BLaER1 (cell line): ENCODE measurements around the gene C1QTNF3.

Source experiments
- H3K27ac ChIP-seq: shearing (Covaris generic); formaldehyde crosslinking; 2 replicates; pipeline ENCODE4 v1.8.1; 2022
- H3K27me3 ChIP-seq: shearing (Covaris generic); formaldehyde crosslinking; 2 replicates; pipeline ENCODE4 v1.8.1; 2022
- H3K36me3 ChIP-seq: shearing (Covaris generic); formaldehyde crosslinking; 2 replicates; pipeline ENCODE4 v1.8.1; 2022
- H3K4me1 ChIP-seq: shearing (Covaris generic); formaldehyde crosslinking; 2 replicates; pipeline ENCODE4 v1.8.1; 2022
- H3K4me2 ChIP-seq: shearing (Covaris generic); formaldehyde crosslinking; 2 replicates; pipeline ENCODE4 v1.8.1; 2022
- H3K4me3 ChIP-seq: shearing (Covaris generic); formaldehyde crosslinking; 2 replicates; pipeline ENCODE4 v1.8.1; 2022
- H3K9ac ChIP-seq: shearing (Covaris generic); formaldehyde crosslinking; 2 replicates; pipeline ENCODE4 v1.8.1; 2022
- H3K9me3 ChIP-seq: shearing (Covaris generic); formaldehyde crosslinking; 2 replicates; pipeline ENCODE4 v1.8.1; 2022
- H4K20me1 ChIP-seq: shearing (Covaris generic); formaldehyde crosslinking; 2 replicates; pipeline ENCODE4 v1.8.1; 2022
- Cebpa-rat ChIP-seq: shearing (Covaris generic); IDR thresholded peaks from 2 replicates; pipeline ENCODE4 v1.8.1; 2022

The C1QTNF3 gene

GRCh38 chr5:34026089-34026761 lies 16.8 kb downstream of the C1QTNF3 start:
- TF ChIP-seq Cebpa-rat = no peak
- Histone ChIP-seq H3K36me3 (peaks cover 30% of the 10 kb centered on the region), H3K4me2 (no peak overlapping the region), H3K4me3 (no peak overlapping the region), H3K4me1 (no peaks in the 10 kb centered on the region), H3K27ac (no peak overlapping the region), H3K27me3 (no peaks in the 10 kb centered on the region), H4K20me1 (no peaks in the 10 kb centered on the region), H3K9ac (no peak overlapping the region), H3K9me3 (no peaks in the 10 kb centered on the region)

GRCh38 chr5:34022121-34022705 lies 20.8 kb downstream of the C1QTNF3 start:
- H3K27ac ChIP-seq = no peak overlapping the region
- no peaks in the 10 kb centered on the region for H3K4me1 ChIP-seq
- H3K4me3 ChIP-seq = no peak overlapping the region
- H3K36me3 ChIP-seq = peaks cover 42% of the 10 kb centered on the region
- H3K27me3 ChIP-seq = no peaks in the 10 kb centered on the region
- H3K4me2 ChIP-seq = no peak overlapping the region
- H4K20me1 ChIP-seq = no peaks in the 10 kb centered on the region
- H3K9me3 ChIP-seq = no peaks in the 10 kb centered on the region
- no peak overlapping the region for H3K9ac ChIP-seq
- TF ChIP-seq Cebpa-rat = no peak

- no peak overlapping the region for H3K4me2 ChIP-seq
- no peak overlapping the region for H3K27ac ChIP-seq
- H3K9me3 ChIP-seq = no peaks in the 10 kb centered on the region
- no peaks in the 10 kb centered on the region for H3K27me3 ChIP-seq
- no peaks in the 10 kb centered on the region for H3K4me1 ChIP-seq
- no peak for TF ChIP-seq Cebpa-rat
- H3K9ac ChIP-seq = no peak overlapping the region
- no peak overlapping the region for H3K4me3 ChIP-seq
- H3K36me3 ChIP-seq = peaks cover 40% of the 10 kb centered on the region
- no peaks in the 10 kb centered on the region for H4K20me1 ChIP-seq
Measured at GRCh38 chr5:34021334-34021733, 21.7 kb downstream of the C1QTNF3 start.

GRCh38 chr5:34020726-34021125 lies 22.3 kb downstream of the C1QTNF3 start:
- H3K4me1 ChIP-seq = no peaks in the 10 kb centered on the region
- no peak overlapping the region for H3K4me3 ChIP-seq
- H3K36me3 ChIP-seq = peaks cover 34% of the 10 kb centered on the region
- H3K27me3 ChIP-seq = no peaks in the 10 kb centered on the region
- H3K27ac ChIP-seq = no peak overlapping the region
- H3K4me2 ChIP-seq = no peak overlapping the region
- no peaks in the 10 kb centered on the region for H4K20me1 ChIP-seq
- no peak for TF ChIP-seq Cebpa-rat
- H3K9me3 ChIP-seq = no peaks in the 10 kb centered on the region
- H3K9ac ChIP-seq = no peak overlapping the region

GRCh38 chr5:34017254-34017653 lies 25.8 kb downstream of the C1QTNF3 start:
- Histone ChIP-seq H4K20me1 (no peaks in the 10 kb centered on the region), H3K27ac (no peak overlapping the region), H3K4me2 (no peak overlapping the region), H3K27me3 (no peaks in the 10 kb centered on the region), H3K9me3 (no peaks in the 10 kb centered on the region), H3K9ac (no peak overlapping the region), H3K36me3 (peaks cover 23% of the 10 kb centered on the region), H3K4me1 (no peaks in the 10 kb centered on the region), H3K4me3 (no peak overlapping the region)
- TF ChIP-seq Cebpa-rat = no peak

GRCh38 chr5:34016750-34017149 lies 26.3 kb downstream of the C1QTNF3 start:
- Histone ChIP-seq H3K36me3 (peaks cover 23% of the 10 kb centered on the region), H3K27me3 (no peaks in the 10 kb centered on the region), H3K4me1 (no peaks in the 10 kb centered on the region), H3K4me3 (no peak overlapping the region), H3K4me2 (no peak overlapping the region), H3K27ac (no peak overlapping the region), H3K9me3 (no peaks in the 10 kb centered on the region), H3K9ac (no peak overlapping the region), H4K20me1 (no peaks in the 10 kb centered on the region)
- no peak for TF ChIP-seq Cebpa-rat

GRCh38 chr5:34016222-34016621 lies 26.8 kb downstream of the C1QTNF3 start:
- Histone ChIP-seq H3K27me3 (no peaks in the 10 kb centered on the region), H3K4me2 (no peak overlapping the region), H4K20me1 (no peaks in the 10 kb centered on the region), H3K9me3 (no peaks in the 10 kb centered on the region), H3K36me3 (peaks cover 23% of the 10 kb centered on the region), H3K4me1 (no peaks in the 10 kb centered on the region), H3K4me3 (no peak overlapping the region), H3K9ac (no peak overlapping the region), H3K27ac (no peak overlapping the region)
- no peak for TF ChIP-seq Cebpa-rat

- H3K9ac ChIP-seq = no peak overlapping the region
- TF ChIP-seq Cebpa-rat = no peak
- H3K27me3 ChIP-seq = no peaks in the 10 kb centered on the region
- no peak overlapping the region for H3K4me3 ChIP-seq
- no peak overlapping the region for H3K4me2 ChIP-seq
- no peaks in the 10 kb centered on the region for H3K9me3 ChIP-seq
- H3K4me1 ChIP-seq = no peaks in the 10 kb centered on the region
- no peaks in the 10 kb centered on the region for H4K20me1 ChIP-seq
- H3K36me3 ChIP-seq = peaks cover 13% of the 10 kb centered on the region
- no peak overlapping the region for H3K27ac ChIP-seq
Measured at GRCh38 chr5:34015120-34015822, 27.7 kb downstream of the C1QTNF3 start.

GRCh38 chr5:34014626-34015025 lies 28.4 kb downstream of the C1QTNF3 start:
- H3K27me3 ChIP-seq = no peaks in the 10 kb centered on the region
- H3K9me3 ChIP-seq = no peaks in the 10 kb centered on the region
- no peak for TF ChIP-seq Cebpa-rat

GRCh38 chr5:34013547-34013946 lies 29.5 kb downstream of the C1QTNF3 start:
- Histone ChIP-seq H3K36me3 (0 out of 2 replicates have a peak, but pooled peaks cover under 1% of the 10 kb centered on the region), H3K27me3 (no peaks in the 10 kb centered on the region), H3K4me3 (no peak overlapping the region), H3K27ac (no peak overlapping the region), H3K4me2 (no peak overlapping the region), H3K9ac (no peak overlapping the region), H3K4me1 (peaks cover 15% of the 10 kb centered on the region), H4K20me1 (no peaks in the 10 kb centered on the region), H3K9me3 (no peaks in the 10 kb centered on the region)
- TF ChIP-seq Cebpa-rat = no peak

More at GRCh38 chr5:34014626-34015025, 28.4 kb downstream of the C1QTNF3 start:
- Histone ChIP-seq H3K9ac (no peak overlapping the region), H3K4me3 (no peak overlapping the region), H3K4me2 (no peak overlapping the region), H3K27ac (no peak overlapping the region), H3K4me1 (peaks cover 4% of the 10 kb centered on the region; the same call in 1 of the 2 replicates), H3K36me3 (peaks cover 7% of the 10 kb centered on the region; the same call in 1 of the 2 replicates), H4K20me1 (no peaks in the 10 kb centered on the region)
